H1 (cell line): ENCODE data around the gene SHROOM4. TPM values are rescaled to one million over a fixed set of nuclear protein-coding genes. Genes with fewer than 3 reads are reported as not detected.

Experiments
- CTCF ChIA-PET: fragments of 300-600 bp; sonication (Branson Sonifier 250); formaldehyde crosslinking; loops from one replicate; lab custom pipeline; 2021; ENCODE audit not compliant: partially characterized antibody; lab: Charles Lee
- POLR2A ChIA-PET: fragments of 300-600 bp; sonication (Branson Sonifier 250); formaldehyde crosslinking; loops from one replicate; lab custom pipeline; 2021; ENCODE audit warnings: inconsistent platforms; ENCODE audit not compliant: partially characterized antibody; lab: Charles Lee
- DNase-seq, 2 experiments: peaks; one replicate each; pipeline versions ENCODE4 v3.0.0 to v3.0.0-alpha.2; 2010 to 2022; ENCODE audit warnings: low spot score in 2 of 2, low read depth in 1 of 2, mixed read lengths in 1 of 2
- FAIRE-seq: peaks from 2 replicates; lab custom pipeline; 2011; peaks lifted over from hg19 to GRCh38; lab: Jason Lieb, UNC
- H2AFZ ChIP-seq: 2 replicates; pipeline ENCODE4 v1.8.1; 2012; ENCODE audit warnings: low read length, inconsistent platforms
- H2AK5ac ChIP-seq: 2 replicates; pipeline ENCODE4 v1.6.1; 2013; ENCODE audit warnings: low read depth, low read length
- H2BK120ac ChIP-seq: replicated peaks from 2 replicates; pipeline ENCODE3; 2013; ENCODE audit warnings: low read depth, low read length, inconsistent platforms
- H2BK12ac ChIP-seq: 2 replicates; pipeline ENCODE4 v1.6.1; 2013; ENCODE audit warnings: low read depth, low read length
- H2BK15ac ChIP-seq: 2 replicates; pipeline ENCODE4 v1.6.1; 2013; ENCODE audit warnings: low read length
- H2BK20ac ChIP-seq: 2 replicates; pipeline ENCODE4 v1.6.1; 2013; ENCODE audit warnings: low read length
- H2BK5ac ChIP-seq: 2 replicates; pipeline ENCODE4 v1.6.1; 2013; ENCODE audit warnings: low read depth, low read length
- H3K14ac ChIP-seq: 2 replicates; pipeline ENCODE4 v1.6.1; 2013; ENCODE audit warnings: inconsistent platforms; ENCODE audit not compliant: insufficient read length
- H3K18ac ChIP-seq: 2 replicates; pipeline ENCODE4 v1.6.1; 2013; ENCODE audit warnings: low read length; ENCODE audit errors: extremely low read depth
- H3K23ac ChIP-seq: 2 replicates; pipeline ENCODE4 v1.6.1; 2013; ENCODE audit warnings: inconsistent platforms; ENCODE audit not compliant: insufficient read length
- H3K23me2 ChIP-seq: 2 replicates; pipeline ENCODE4 v1.6.1; 2013; ENCODE audit warnings: low read depth, low read length
- H3K27ac ChIP-seq: 2 replicates; pipeline ENCODE4 v1.6.1; 2011; ENCODE audit warnings: low read depth, low read length, inconsistent platforms
- H3K27me3 ChIP-seq, 4 experiments: replicated peaks in 1 of 4; 1 replicate in 1 of 4; 2 replicates in 3 of 4; pipeline versions ENCODE4 v1.6.1 to v1.8.1; 2011 to 2013; ENCODE audit warnings: low read length in 3 of 4, mild to moderate bottlenecking in 3 of 4, inconsistent platforms in 2 of 4, mixed read lengths in 2 of 4, moderate library complexity in 1 of 4; ENCODE audit not compliant: control insufficient read depth in 3 of 4, insufficient read depth in 3 of 4; ENCODE audit errors: extremely low read depth in 1 of 4
- H3K36me3 ChIP-seq, 4 experiments: 2 replicates each; pipeline versions ENCODE4 v1.6.1 to v1.8.1; 2011 to 2013; ENCODE audit warnings: mild to moderate bottlenecking in 4 of 4, low read length in 3 of 4, moderate library complexity in 2 of 4, control low read depth in 1 of 4, inconsistent platforms in 1 of 4; ENCODE audit not compliant: insufficient read depth in 4 of 4, control insufficient read depth in 2 of 4
- H3K4ac ChIP-seq: replicated peaks from 2 replicates; pipeline ENCODE3; 2013; ENCODE audit warnings: low read length, low read depth, mixed read lengths, inconsistent platforms; ENCODE audit not compliant: insufficient read length
- H3K4me1 ChIP-seq, 4 experiments: replicated peaks in 1 of 4; 1 replicate in 1 of 4; 2 replicates in 3 of 4; pipeline versions ENCODE4 v1.6.1 to v1.8.1; 2011 to 2013; ENCODE audit warnings: low read length in 3 of 4, inconsistent platforms in 2 of 4, mixed read lengths in 1 of 4; ENCODE audit not compliant: insufficient read depth in 4 of 4, control insufficient read depth in 3 of 4
- H3K4me2 ChIP-seq, 2 experiments: 2 replicates each; pipeline versions ENCODE4 v1.6.1 to v1.8.1; 2011 to 2013; ENCODE audit warnings: low read depth in 2 of 2, low read length in 2 of 2, control low read depth in 1 of 2, inconsistent platforms in 1 of 2, mild to moderate bottlenecking in 1 of 2; ENCODE audit not compliant: insufficient read depth in 1 of 2
- H3K4me3 ChIP-seq, 4 experiments: fragments of 200-600, 300-600 bp in 1 of 4; sonication (generic), shearing (Covaris generic), sonication (Bioruptor Twin) in 1 of 4; 2 replicates each; pipeline versions ENCODE4 v1.5.1 to v1.8.1; 2011 to 2016; ENCODE audit warnings: low read length in 4 of 4, low read depth in 3 of 4, control low read depth in 2 of 4, inconsistent platforms in 2 of 4, mild to moderate bottlenecking in 2 of 4, mixed read lengths in 1 of 4, moderate library complexity in 1 of 4; ENCODE audit not compliant: insufficient read depth in 2 of 4; ENCODE audit errors: extremely low read depth in 1 of 4
- H3K56ac ChIP-seq: replicated peaks from 2 replicates; pipeline ENCODE3; 2013; ENCODE audit warnings: low read depth, mild to moderate bottlenecking, mixed read lengths, low read length, inconsistent platforms; ENCODE audit not compliant: insufficient read length
- H3K79me1 ChIP-seq: 2 replicates; pipeline ENCODE4 v1.6.1; 2013; ENCODE audit warnings: low read depth, low read length, control low read depth
- H3K79me2 ChIP-seq, 2 experiments: 2 replicates each; pipeline versions ENCODE4 v1.6.1 to v1.8.1; 2012 to 2013; ENCODE audit warnings: low read length in 2 of 2, mild to moderate bottlenecking in 2 of 2, inconsistent platforms in 1 of 2; ENCODE audit not compliant: insufficient read depth in 2 of 2, control insufficient read depth in 1 of 2
- H3K9ac ChIP-seq, 4 experiments: replicated peaks in 1 of 4; 1 replicate in 1 of 4; 2 replicates in 3 of 4; pipeline versions ENCODE4 v1.6.1 to v1.8.1; 2011 to 2013; ENCODE audit warnings: low read depth in 3 of 4, low read length in 3 of 4, control low read depth in 2 of 4, mild to moderate bottlenecking in 2 of 4, moderate library complexity in 2 of 4, inconsistent platforms in 1 of 4; ENCODE audit errors: extremely low read depth in 1 of 4
- H3K9me3 ChIP-seq, 2 experiments: 2 replicates each; pipeline versions ENCODE4 v1.6.1 to v1.8.1; 2012 to 2013; ENCODE audit warnings: mild to moderate bottlenecking in 2 of 2, moderate library complexity in 2 of 2, control low read depth in 1 of 2, inconsistent platforms in 1 of 2, low read depth in 1 of 2, low read length in 1 of 2, mixed read lengths in 1 of 2; ENCODE audit not compliant: insufficient read depth in 2 of 2
- H4K20me1 ChIP-seq, 2 experiments: replicated peaks in 1 of 2; 2 replicates each; pipeline versions ENCODE3 to v1.8.1; 2011 to 2013; ENCODE audit warnings: inconsistent platforms in 2 of 2, low read length in 2 of 2, mild to moderate bottlenecking in 1 of 2; ENCODE audit not compliant: insufficient read depth in 2 of 2, control insufficient read depth in 1 of 2
- H4K5ac ChIP-seq: 2 replicates; pipeline ENCODE4 v1.6.1; 2013; ENCODE audit warnings: low read length, low read depth, mixed read lengths, inconsistent platforms; ENCODE audit not compliant: insufficient read length
- H4K8ac ChIP-seq: 2 replicates; pipeline ENCODE4 v1.8.0; 2013; ENCODE audit warnings: mild to moderate bottlenecking, moderate library complexity, low read length, inconsistent platforms; ENCODE audit not compliant: insufficient read depth; ENCODE audit errors: extremely low read depth
- H4K91ac ChIP-seq: replicated peaks from 2 replicates; pipeline ENCODE3; 2013; ENCODE audit warnings: low read length, mixed read lengths, inconsistent platforms; ENCODE audit not compliant: insufficient read length
- ASH2L ChIP-seq: fragments of 200-600, 300-600 bp; sonication (generic); IDR thresholded peaks from one replicate; pipeline ENCODE4 v1.7.1; 2017; ENCODE audit warnings: low read length
- KDM4A ChIP-seq: IDR thresholded peaks from one replicate; pipeline ENCODE4 v1.7.1; 2012; ENCODE audit warnings: low read depth, mild to moderate bottlenecking, moderate library complexity, low read length, inconsistent platforms; ENCODE audit not compliant: severe bottlenecking
- SIN3A ChIP-seq, 2 experiments: IDR thresholded peaks in 1 of 2; conservative IDR thresholded peaks in 1 of 2; 2 replicates each; pipeline ENCODE4 v1.6.1; 2011 to 2012; ENCODE audit warnings: low read length in 2 of 2, improper control_type of control experiment in 1 of 2, low read depth in 1 of 2, mild to moderate bottlenecking in 1 of 2
- YY1 ChIP-seq: IDR thresholded peaks from 2 replicates; pipeline ENCODE4 v1.6.1; 2011; ENCODE audit warnings: low read depth, mild to moderate bottlenecking, low read length
- WGBS, 2 experiments: shearing (Covaris generic) in 1 of 2; methylation state at CpG; one replicate each; pipeline versions ENCODE4 v1.1.6 to v1.1.7; 2013 to 2015; ENCODE audit warnings: low lambda C conversion rate in 2 of 2, mixed read lengths in 2 of 2, inconsistent platforms in 1 of 2, low coverage in 1 of 2, missing lambda C conversion rate in 1 of 2; ENCODE audit not compliant: insufficient replicate concordance in 2 of 2, insufficient coverage in 1 of 2, insufficient read length in 1 of 2; ENCODE audit errors: extremely low coverage in 1 of 2, missing lambda C conversion rate in 1 of 2; 5-methylcytosine and 5-hydroxymethylcytosine counted together
- polyA plus RNA-seq, 7 experiments: library from polyadenylated mRNA; depleted of rRNA in 3 of 7; stranded (reverse) in 5 of 7; unstranded in 2 of 7; fragments of >200 nt in 5 of 7; fragments of 200-250 nt in 2 of 7; gene quantifications; 1 replicate in 5 of 7; 2 replicates in 1 of 7; 4 replicates in 1 of 7; pipeline versions ENCODE4 v1.2.1 to v1.2.3, GENCODE V29; 2011 to 2013; ENCODE audit warnings: missing spikeins in 2 of 7, mixed read lengths in 2 of 7
- total RNA-seq: library from RNA; stranded (reverse); fragmentation: NEBNext Ultra II Directional; extraction: Animal tissue kit (Norgen Biotek cat#: 25700); gene quantifications from 2 replicates; pipeline ENCODE4 v1.2.1, GENCODE V29; 2021
- TF ChIP-seq, protein P1 (sequence below): IDR thresholded peaks from 2 replicates; pipeline ENCODE4 v1.6.1; 2011; ENCODE audit warnings: low read depth, mild to moderate bottlenecking, low read length; ENCODE audit not compliant: insufficient read depth

The SHROOM4 gene
- total and polyA plus RNA-seq, 2 of the 8 experiments (the other 6 are each of a cell fraction or from before 2014, with no cell fraction given): 1.6 to 5.6 TPM

DNA sequence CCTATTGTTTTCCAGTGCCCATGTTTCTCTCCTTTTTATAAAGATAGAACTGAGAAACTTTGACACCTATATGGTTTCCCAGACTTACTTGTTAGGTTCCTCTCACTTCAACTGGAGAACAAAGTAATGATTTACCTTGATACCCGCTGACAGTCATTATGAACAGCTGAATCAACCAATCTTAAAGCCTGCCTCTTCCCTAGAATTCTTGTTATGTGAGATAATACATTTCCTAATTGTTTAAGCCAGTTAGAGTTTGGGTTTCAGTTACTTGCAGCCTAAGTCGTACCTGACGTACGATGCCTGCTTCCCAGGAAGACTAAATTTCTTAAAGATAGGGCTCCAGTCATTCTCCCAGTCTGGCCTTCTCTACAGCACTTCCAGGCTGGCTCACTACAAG lies 97.3 kb downstream of the SHROOM4 start:
- H2AFZ ChIP-seq: no peak overlapping the region
- no peak overlapping the region for H3K14ac ChIP-seq
- H3K56ac ChIP-seq: no peak overlapping the region
- no peak overlapping the region for H2BK5ac ChIP-seq
- no peaks in the 10 kb centered on the region for H3K9me3 ChIP-seq
- H2BK120ac ChIP-seq: no peak overlapping the region
- H2BK20ac ChIP-seq: no peak overlapping the region
- no peaks in the 10 kb centered on the region for H3K79me2 ChIP-seq
- no peaks in the 10 kb centered on the region for H3K27me3 ChIP-seq
- H3K36me3 ChIP-seq: no peaks in the 10 kb centered on the region
- H2BK12ac ChIP-seq: no peak overlapping the region
- no peak overlapping the region for H3K27ac ChIP-seq
- no peak overlapping the region for H3K4ac ChIP-seq
- no peak overlapping the region for H4K5ac ChIP-seq
- no peak overlapping the region for H4K8ac ChIP-seq
- no peak for TF ChIP-seq YY1
- no peak for TF ChIP-seq ASH2L
- TF ChIP-seq, protein P1, sequence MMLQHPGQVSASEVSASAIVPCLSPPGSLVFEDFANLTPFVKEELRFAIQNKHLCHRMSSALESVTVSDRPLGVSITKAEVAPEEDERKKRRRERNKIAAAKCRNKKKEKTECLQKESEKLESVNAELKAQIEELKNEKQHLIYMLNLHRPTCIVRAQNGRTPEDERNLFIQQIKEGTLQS: no peak
- no peak for TF ChIP-seq SIN3A (conservative IDR thresholded peaks at IDR 0.05 in 1 of 2, IDR thresholded peaks at IDR 0.05 in 1 of 2; ENCODE audit: low read depth in 1 of 2, low read length in 2 of 2)
- TF ChIP-seq KDM4A: no peak
- FAIRE-seq (no peak), DNase-seq (no peak)
- H3K18ac ChIP-seq: no peak overlapping the region
- 94% methylated on average over 4 of the region's 4 CpGs; no CpG with 5 or more reads in 1 of the 2 experiments for whole genome bisulfite sequencing, 2 experiments
- peaks cover 2 to 5% (median 4%) of the 10 kb centered on the region in 4 experiments; a peak in 5 of 7 replicates for H3K4me1 ChIP-seq
- H4K91ac ChIP-seq: no peak overlapping the region
- no peaks in the 10 kb centered on the region for H3K79me1 ChIP-seq
- H2AK5ac ChIP-seq: no peak overlapping the region
- no peak overlapping the region for H2BK15ac ChIP-seq
- no peaks in the 10 kb centered on the region for H3K23me2 ChIP-seq
- H3K23ac ChIP-seq: no peak overlapping the region
- no peak overlapping the region for H3K9ac ChIP-seq
- no peaks in the 10 kb centered on the region for H4K20me1 ChIP-seq
- ChIA-PET CTCF (no interaction called here), POLR2A (no interaction called here)
- H3K4me3 ChIP-seq: no peak overlapping the region
- H3K4me2 ChIP-seq: no peak overlapping the region
